H9 (cell line): ENCODE measurements around the gene TNFRSF4. TPM values are rescaled to one million over a fixed set of nuclear protein-coding genes. Genes with fewer than 3 reads are reported as not detected.

Source experiments
- DNase-seq: peaks from one replicate; pipeline ENCODE4 v3.0.0-alpha.2; 2017
- H2AFZ ChIP-seq: one replicate; pipeline ENCODE4 v1.6.1; 2013; ENCODE audit warnings: mild to moderate bottlenecking, low read length, control low read depth, moderate library complexity
- H2AK5ac ChIP-seq: 2 replicates; pipeline ENCODE4 v1.6.1; 2013; ENCODE audit warnings: low read length, control low read depth, mixed read lengths; ENCODE audit not compliant: insufficient read length
- H2BK120ac ChIP-seq: one replicate; pipeline ENCODE4 v1.6.1; 2013; ENCODE audit warnings: low read depth, mild to moderate bottlenecking, low read length, control low read depth, inconsistent platforms; ENCODE audit not compliant: poor library complexity, severe bottlenecking
- H2BK12ac ChIP-seq: 2 replicates; pipeline ENCODE4 v1.6.1; 2013; ENCODE audit warnings: low read length, control low read depth, mixed read lengths, low read depth; ENCODE audit not compliant: insufficient read length
- H2BK15ac ChIP-seq: 2 replicates; pipeline ENCODE4 v1.6.1; 2013; ENCODE audit warnings: low read depth, low read length, control low read depth
- H2BK20ac ChIP-seq: one replicate; pipeline ENCODE4 v1.6.1; 2013; ENCODE audit warnings: low read depth, mild to moderate bottlenecking, low read length, control low read depth, inconsistent platforms; ENCODE audit not compliant: poor library complexity, severe bottlenecking
- H2BK5ac ChIP-seq: 2 replicates; pipeline ENCODE4 v1.6.1; 2013; ENCODE audit warnings: low read length, control low read depth, mixed read lengths; ENCODE audit not compliant: insufficient read length
- H3K14ac ChIP-seq: 2 replicates; pipeline ENCODE4 v1.6.1; 2013; ENCODE audit warnings: low read length, control low read depth; ENCODE audit not compliant: insufficient read depth
- H3K18ac ChIP-seq: 2 replicates; pipeline ENCODE4 v1.6.1; 2013; ENCODE audit warnings: low read depth, mild to moderate bottlenecking, mixed read lengths, low read length, control low read depth; ENCODE audit not compliant: insufficient read length
- H3K23ac ChIP-seq: 2 replicates; pipeline ENCODE4 v1.6.1; 2013; ENCODE audit warnings: low read length, control low read depth, mixed read lengths, low read depth; ENCODE audit not compliant: insufficient read length
- H3K23me2 ChIP-seq: 2 replicates; pipeline ENCODE4 v1.6.1; 2013; ENCODE audit warnings: low read depth, mild to moderate bottlenecking, mixed read lengths, low read length, control low read depth; ENCODE audit not compliant: insufficient read length, poor library complexity, severe bottlenecking
- H3K27ac ChIP-seq: 2 replicates; pipeline ENCODE4 v1.5.1; 2013; ENCODE audit warnings: low read length, control low read depth, mixed read lengths, low read depth; ENCODE audit not compliant: insufficient read length
- H3K27me3 ChIP-seq: 2 replicates; pipeline ENCODE4 v1.6.1; 2013; ENCODE audit warnings: low read length, control low read depth, inconsistent platforms; ENCODE audit not compliant: insufficient read depth
- H3K4ac ChIP-seq: 2 replicates; pipeline ENCODE4 v1.6.1; 2013; ENCODE audit warnings: low read depth, mild to moderate bottlenecking, control low read depth, inconsistent platforms, low read length, moderate library complexity
- H3K4me1 ChIP-seq: 2 replicates; pipeline ENCODE4 v1.6.1; 2013; ENCODE audit warnings: low read length, control low read depth, inconsistent platforms; ENCODE audit not compliant: insufficient read depth
- H3K4me2 ChIP-seq: 2 replicates; pipeline ENCODE4 v1.6.1; 2013; ENCODE audit warnings: low read length, control low read depth, mixed read lengths; ENCODE audit not compliant: insufficient read length, insufficient read depth
- H3K56ac ChIP-seq: 2 replicates; pipeline ENCODE4 v1.6.1; 2013; ENCODE audit warnings: low read depth, mild to moderate bottlenecking, mixed read lengths, low read length, control low read depth; ENCODE audit not compliant: insufficient read length
- H3K79me1 ChIP-seq: 2 replicates; pipeline ENCODE4 v1.6.1; 2013; ENCODE audit warnings: low read depth, mild to moderate bottlenecking, moderate library complexity, low read length, control low read depth, inconsistent platforms; ENCODE audit not compliant: insufficient read depth, poor library complexity, severe bottlenecking
- H3K79me2 ChIP-seq: 2 replicates; pipeline ENCODE4 v1.6.1; 2013; ENCODE audit warnings: low read length, control low read depth, inconsistent platforms; ENCODE audit not compliant: insufficient read depth
- H3K9ac ChIP-seq: 2 replicates; pipeline ENCODE4 v1.6.1; 2013; ENCODE audit warnings: low read length, control low read depth, mixed read lengths; ENCODE audit not compliant: insufficient read length; ENCODE audit errors: extremely low read depth
- H3K9me3 ChIP-seq: one replicate; pipeline ENCODE4 v1.6.1; 2013; ENCODE audit warnings: low read depth, low read length, inconsistent platforms; ENCODE audit not compliant: control insufficient read depth
- H3T11ph ChIP-seq: one replicate; pipeline ENCODE4 v1.6.1; 2013; ENCODE audit warnings: mild to moderate bottlenecking, low read length, control low read depth, inconsistent platforms
- H4K20me1 ChIP-seq: one replicate; pipeline ENCODE4 v1.6.1; 2013; ENCODE audit not compliant: control insufficient read depth, insufficient read length, insufficient read depth
- H4K5ac ChIP-seq: 2 replicates; pipeline ENCODE4 v1.6.1; 2013; ENCODE audit warnings: low read depth, mild to moderate bottlenecking, mixed read lengths, low read length, control low read depth; ENCODE audit not compliant: insufficient read length
- H4K8ac ChIP-seq: replicated peaks from 2 replicates; pipeline ENCODE4 v1.6.1; 2013; ENCODE audit warnings: low read length, control low read depth, mixed read lengths, low read depth; ENCODE audit not compliant: insufficient read length
- H4K91ac ChIP-seq: 2 replicates; pipeline ENCODE4 v1.6.1; 2013; ENCODE audit warnings: low read depth, mild to moderate bottlenecking, moderate library complexity, mixed read lengths, low read length, control low read depth; ENCODE audit not compliant: insufficient read length
- H3K27ac Mint-ChIP-seq, 3 experiments: 2 replicates in 2 of 3; 3 replicates in 1 of 3; pipeline ENCODE4 v1.8.0; 2020 to 2021; ENCODE audit warnings: mixed read lengths in 3 of 3, mild to moderate bottlenecking in 1 of 3, moderate library complexity in 1 of 3
- H3K27me3 Mint-ChIP-seq: 2 replicates; pipeline ENCODE4 v1.8.0; 2021; ENCODE audit warnings: low read depth, mild to moderate bottlenecking, moderate library complexity, mixed read lengths
- H3K36me3 Mint-ChIP-seq, 3 experiments: 2 replicates in 2 of 3; 3 replicates in 1 of 3; pipeline ENCODE4 v1.8.0; 2020 to 2021; ENCODE audit warnings: low read depth in 3 of 3, mixed read lengths in 3 of 3; ENCODE audit not compliant: insufficient read depth in 1 of 3
- H3K4me1 Mint-ChIP-seq, 2 experiments: 2 replicates each; pipeline ENCODE4 v1.8.0; 2020; ENCODE audit warnings: mixed read lengths in 2 of 2
- H3K4me3 Mint-ChIP-seq, 2 experiments: 2 replicates in 1 of 2; 3 replicates in 1 of 2; pipeline ENCODE4 v1.8.0; 2020 to 2021; ENCODE audit warnings: mild to moderate bottlenecking in 2 of 2, mixed read lengths in 2 of 2, moderate library complexity in 1 of 2
- H3K9me3 Mint-ChIP-seq, 2 experiments: 2 replicates in 1 of 2; 3 replicates in 1 of 2; pipeline ENCODE4 v1.8.0; 2020; ENCODE audit warnings: mild to moderate bottlenecking in 2 of 2, mixed read lengths in 2 of 2, moderate library complexity in 1 of 2
- CTCF ChIP-seq: fragments of 200-600 bp; sonication (generic); conservative IDR thresholded peaks from 3 replicates; pipeline ENCODE4 v1.8.0; 2021; ENCODE audit warnings: antibody characterized with exemption, mild to moderate bottlenecking
- WGBS: extraction: QIAGEN DNeasy Blood & Tissue Kit; methylation state at CpG from one replicate; pipeline ENCODE4 v1.1.7; 2013; ENCODE audit warnings: missing lambda C conversion rate, low lambda C conversion rate, mixed read lengths; ENCODE audit not compliant: insufficient read length; ENCODE audit errors: extremely low coverage; 5-methylcytosine and 5-hydroxymethylcytosine counted together
- total RNA-seq: library from RNA; stranded (reverse); gene quantifications from 2 replicates; pipeline ENCODE4 v1.2.1, GENCODE V29; 2021

TNFRSF4 gene
- total RNA-seq, 1 experiment from 2014 or later: 0.24 TPM

GRCh38 chr1:1165900-1166421 lies 48.0 kb downstream of the TNFRSF4 start:
- TF ChIP-seq CTCF: no peak
- Histone ChIP-seq H3K23ac (no peak overlapping the region), H3K56ac (no peak overlapping the region), H2AFZ (no peak overlapping the region), H3K9ac (no peak overlapping the region), H3K79me1 (no peaks in the 10 kb centered on the region), H2BK5ac (no peak overlapping the region), H3K23me2 (peaks cover 3% of the 10 kb centered on the region), H3K27me3 (no peaks in the 10 kb centered on the region), H3K79me2 (no peaks in the 10 kb centered on the region), H3T11ph (no peak overlapping the region), H2BK12ac (no peak overlapping the region), H3K14ac (0 out of 2 replicates have a peak overlapping the region, but pooled peaks have one; percentile 17), H3K4me1 (no peaks in the 10 kb centered on the region; the same call in 1 of the 2 replicates), H4K20me1 (no peaks in the 10 kb centered on the region), H3K4ac (no peak overlapping the region), H4K8ac (no peak overlapping the region), H3K27ac (no peak overlapping the region), H2AK5ac (no peak overlapping the region), H3K9me3 (no peaks in the 10 kb centered on the region), H3K18ac (peak overlapping the region; percentile 49), H2BK15ac (no peak overlapping the region), H4K91ac (no peak overlapping the region), H4K5ac (no peak overlapping the region), H2BK120ac (no peak overlapping the region), H3K4me2 (no peak overlapping the region), H2BK20ac (no peak overlapping the region)
- peaks cover 3% of the 10 kb centered on the region for H3K27me3 Mint-ChIP-seq
- no peaks in the 10 kb centered on the region for H3K9me3 Mint-ChIP-seq
- peaks cover 18 to 33% of the 10 kb centered on the region in 2 experiments for H3K4me1 Mint-ChIP-seq
- H3K4me3 Mint-ChIP-seq: peak overlapping the region in 1 of 2 experiments; percentile 17; a peak in 1 of 5 replicates
- H3K36me3 Mint-ChIP-seq: peaks cover 0 to 9% (median 0%) of the 10 kb centered on the region in 3 experiments; a peak in 3 of 7 replicates
- no peak for DNase-seq
- H3K27ac Mint-ChIP-seq: no peak overlapping the region
- WGBS: no CpG with 5 or more reads among the region's 23 CpGs
